Lung microvascular endothelial cell (primary cell): ENCODE data around the gene NELL1. TPM values are rescaled to one million over a fixed set of nuclear protein-coding genes. Genes with fewer than 3 reads are reported as not detected.
A peak's percentile ranks its signal among the peaks of the same experiment; 100 is the strongest.

Experiments used
- DNase-seq, 2 donors: peaks; one replicate each; pipeline versions ENCODE4 v3.0.0 to v3.0.0-alpha.2; 2010; ENCODE audit warnings: low read depth in 2 of 2
- total RNA-seq: library from RNA; depleted of rRNA; stranded (reverse); fragments of >200 nt; gene quantifications from 2 replicates; pipeline ENCODE4 v1.2.1, GENCODE V29; 2014

NELL1 gene
- not detected in 2 replicates for total RNA-seq

DNA sequence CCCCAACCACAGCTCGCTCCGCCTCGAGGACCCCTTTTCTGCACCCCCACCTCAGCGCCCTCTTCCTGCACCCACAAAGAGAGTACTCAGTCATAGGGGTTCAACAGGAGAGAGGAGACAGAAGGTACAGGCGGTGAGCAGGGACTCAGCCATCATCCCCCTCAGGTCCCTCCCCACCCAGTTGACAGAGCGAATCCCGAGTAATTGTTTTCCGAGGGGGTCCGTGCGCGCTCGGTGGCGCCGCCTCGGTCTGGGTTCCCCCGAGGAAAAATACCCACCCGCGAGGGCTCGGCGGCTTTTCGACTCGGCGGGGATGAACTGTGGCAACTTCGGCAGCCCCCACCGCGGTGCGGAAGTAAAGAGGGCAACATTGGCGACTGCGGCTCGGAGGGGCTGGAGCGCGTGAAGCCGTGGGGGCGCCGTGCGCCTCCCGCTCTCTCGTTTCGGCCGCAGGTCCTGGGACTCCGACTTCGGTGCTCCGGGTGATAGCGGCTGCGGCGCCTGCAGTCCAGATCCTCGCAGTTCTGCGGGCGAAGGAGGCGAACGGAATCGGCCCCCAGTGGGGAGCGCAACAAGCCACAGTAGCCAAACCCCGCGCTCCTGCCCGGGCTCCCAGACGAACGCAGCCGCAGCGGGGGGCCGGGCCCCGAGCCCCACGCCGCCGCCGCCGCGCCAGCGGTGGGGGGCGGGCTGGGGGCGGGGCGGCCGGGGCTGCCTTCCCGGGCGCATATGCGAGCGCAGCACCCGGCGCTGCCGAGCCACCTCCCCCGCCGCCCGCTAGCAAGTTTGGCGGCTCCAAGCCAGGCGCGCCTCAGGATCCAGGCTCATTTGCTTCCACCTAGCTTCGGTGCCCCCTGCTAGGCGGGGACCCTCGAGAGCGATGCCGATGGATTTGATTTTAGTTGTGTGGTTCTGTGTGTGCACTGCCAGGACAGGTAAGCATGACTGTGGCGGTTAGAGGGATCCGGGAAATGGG lies at the start of gene NELL1:
NELL1 (plus strand) TSS at position 743 of the 976 bp plus-strand sequence.
- no peak for DNase-seq

DNA sequence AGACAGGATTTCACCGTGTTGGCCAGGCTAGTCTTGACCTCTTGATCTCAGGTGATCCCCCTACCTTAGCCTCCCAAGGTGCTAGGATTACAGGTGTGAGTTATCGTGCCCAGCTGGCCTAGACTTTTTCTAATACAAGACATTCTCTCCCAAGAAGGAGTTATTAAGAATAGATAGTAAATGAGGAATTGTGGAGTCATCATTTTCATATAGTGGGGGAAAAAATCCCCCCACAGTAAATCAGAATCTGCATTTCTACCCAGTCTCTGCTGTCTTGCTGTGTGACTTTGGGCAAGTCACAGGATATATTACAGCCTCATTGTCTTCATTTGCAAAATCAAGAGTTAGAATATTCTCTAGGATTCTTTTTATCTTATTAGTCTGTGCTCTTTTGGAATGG lies 48.4 kb upstream of the NELL1 start:
- no peak for DNase-seq

DNA sequence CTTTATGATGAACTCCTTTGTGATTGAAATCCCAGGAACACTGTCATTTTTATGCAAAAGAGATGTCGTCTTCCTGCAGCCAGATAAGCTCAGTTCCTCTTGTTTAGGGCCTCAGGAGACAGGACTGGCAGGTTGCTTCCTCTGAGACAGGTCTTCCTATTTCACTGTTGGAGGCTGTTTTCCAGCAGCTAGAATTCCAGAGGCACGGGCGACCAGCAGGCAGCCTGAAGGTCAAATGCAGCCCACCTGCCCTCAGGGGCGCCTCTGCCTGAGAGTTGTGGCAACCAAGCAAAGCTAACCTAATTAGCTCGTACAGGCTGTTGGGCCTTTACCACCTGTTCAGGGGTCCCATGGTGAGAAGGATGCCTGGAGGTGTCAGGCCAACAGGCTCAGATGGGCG lies 47.7 kb upstream of the NELL1 start:
- no peak for DNase-seq

DNA sequence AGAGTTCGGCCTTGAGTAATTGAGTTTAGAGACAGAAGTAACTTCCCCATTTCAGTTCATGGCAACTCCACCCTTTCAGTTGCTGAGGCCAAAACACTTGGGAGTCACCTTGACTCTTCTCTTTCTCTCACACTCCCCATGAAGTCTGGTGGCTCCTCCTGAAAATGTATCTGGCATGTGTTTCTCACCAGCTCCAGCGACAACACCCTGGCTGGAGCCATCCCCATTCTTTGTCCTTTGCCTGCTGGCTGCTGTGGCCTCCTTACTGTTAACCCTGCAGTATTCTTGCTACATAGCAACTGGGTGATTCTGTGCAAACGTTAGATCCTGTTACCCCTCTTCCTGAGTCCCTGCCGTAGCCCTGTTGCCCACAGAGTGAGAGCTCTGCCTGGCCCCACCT lies 46.1 kb upstream of the NELL1 start:
- DNase-seq: no peak

DNA sequence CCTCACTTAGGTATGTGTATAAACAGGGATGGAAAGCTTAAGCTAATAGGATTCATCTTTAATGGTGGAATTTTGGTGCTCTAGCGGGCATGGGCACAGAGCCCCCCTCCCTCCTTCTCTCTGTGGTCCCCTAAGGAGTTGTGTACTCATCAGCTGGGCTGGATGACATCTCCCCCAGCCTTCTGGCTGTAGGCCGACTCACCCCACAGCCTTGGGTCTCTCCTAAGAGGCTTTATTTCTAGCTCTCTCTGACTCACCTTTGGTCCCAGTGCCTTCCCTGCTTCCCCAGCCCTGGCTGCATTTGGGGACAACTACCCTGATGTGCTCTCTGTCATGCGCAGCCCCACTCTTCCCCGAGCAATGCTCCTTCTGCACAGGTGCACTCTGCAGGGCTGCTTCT lies 43.1 kb upstream of the NELL1 start:
- DNase-seq: no peak

DNA sequence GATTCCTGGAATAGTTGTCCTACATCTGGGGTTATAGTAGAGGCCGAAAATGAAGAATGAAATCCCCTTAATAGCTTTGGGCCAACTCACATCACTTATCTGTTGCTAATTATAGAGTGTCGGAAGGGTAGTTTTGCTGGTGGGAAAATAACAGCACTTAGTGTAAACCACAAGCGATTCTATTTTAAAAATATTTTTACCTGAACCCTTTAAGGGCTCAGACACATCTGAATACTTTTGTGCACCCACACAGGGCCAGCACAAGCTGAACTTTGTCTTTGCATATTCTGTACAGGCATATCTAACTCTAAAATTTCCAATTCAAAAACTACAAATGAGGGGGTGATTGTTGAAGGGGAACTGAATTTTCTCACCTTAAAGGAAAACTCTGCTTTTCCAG lies 42.4 kb upstream of the NELL1 start:
- no peak for DNase-seq

DNA sequence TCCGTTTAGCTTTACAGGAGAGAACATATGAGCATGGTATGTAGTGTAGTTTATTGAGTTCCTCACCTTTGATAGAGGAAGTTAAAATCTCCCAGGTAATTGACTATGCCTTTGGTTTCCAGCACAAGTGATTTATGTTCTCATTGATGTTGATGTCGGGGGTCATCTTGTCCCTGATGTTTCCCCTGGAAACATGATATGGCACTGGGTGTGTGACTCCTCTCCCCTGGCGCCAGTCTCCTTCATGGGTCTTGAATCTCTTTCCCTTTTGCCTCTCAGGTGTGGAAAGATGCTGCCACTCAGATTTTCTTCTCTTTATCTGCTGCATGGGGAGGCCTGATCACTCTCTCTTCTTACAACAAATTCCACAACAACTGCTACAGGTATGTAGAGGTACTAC lies 41.7 kb upstream of the NELL1 start:
- DNase-seq: no peak

DNA sequence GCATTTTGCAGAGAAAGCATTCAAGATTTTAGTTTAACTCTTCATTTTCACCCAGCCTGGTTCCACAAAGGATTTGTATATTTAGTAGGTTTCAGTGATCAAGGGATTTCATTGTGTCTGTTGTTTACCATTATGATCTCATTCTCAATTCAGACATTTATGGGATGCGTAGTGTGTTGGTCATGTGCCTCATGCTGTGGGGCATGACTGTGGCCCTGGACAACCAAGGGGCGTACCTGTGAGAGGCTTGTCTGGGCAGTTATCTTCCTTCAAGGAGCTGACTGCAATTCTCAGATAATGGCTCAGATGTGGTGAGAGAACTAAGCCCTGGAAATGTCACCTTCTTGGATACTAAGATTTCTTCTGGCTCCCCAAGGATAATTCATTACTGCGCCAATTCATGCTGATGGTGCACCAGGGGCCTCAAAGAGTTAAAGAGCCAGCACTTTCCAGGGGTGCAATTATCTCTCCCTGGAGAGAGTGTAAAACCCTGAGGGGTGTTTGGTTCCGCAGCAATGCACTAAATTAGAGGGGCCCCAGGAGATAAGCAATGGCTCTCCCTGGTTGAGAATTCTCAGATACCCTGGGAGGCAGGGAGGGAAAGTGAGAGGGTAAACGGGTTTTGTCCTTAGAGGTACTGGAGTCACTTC lies 37.7 kb upstream of the NELL1 start:
- no peak for DNase-seq

DNA sequence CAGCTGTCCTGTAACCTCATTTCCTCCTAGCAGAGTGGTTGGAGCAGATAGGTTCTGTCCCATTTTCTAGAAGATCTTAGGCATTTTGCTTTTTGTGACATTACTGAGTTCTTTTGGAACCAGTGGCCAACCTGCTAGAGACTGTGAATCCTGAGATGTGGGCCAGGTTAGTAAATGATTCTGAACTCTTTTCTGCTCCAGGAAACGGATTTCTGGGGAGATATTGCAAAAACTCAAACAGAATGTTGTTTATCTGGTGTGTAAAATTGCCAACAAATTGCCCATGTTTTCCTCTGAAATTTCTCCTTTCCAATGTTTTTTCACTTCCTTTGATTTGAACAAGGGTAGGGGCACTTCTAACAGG lies 37.2 kb upstream of the NELL1 start:
- DNase-seq: no peak

DNA sequence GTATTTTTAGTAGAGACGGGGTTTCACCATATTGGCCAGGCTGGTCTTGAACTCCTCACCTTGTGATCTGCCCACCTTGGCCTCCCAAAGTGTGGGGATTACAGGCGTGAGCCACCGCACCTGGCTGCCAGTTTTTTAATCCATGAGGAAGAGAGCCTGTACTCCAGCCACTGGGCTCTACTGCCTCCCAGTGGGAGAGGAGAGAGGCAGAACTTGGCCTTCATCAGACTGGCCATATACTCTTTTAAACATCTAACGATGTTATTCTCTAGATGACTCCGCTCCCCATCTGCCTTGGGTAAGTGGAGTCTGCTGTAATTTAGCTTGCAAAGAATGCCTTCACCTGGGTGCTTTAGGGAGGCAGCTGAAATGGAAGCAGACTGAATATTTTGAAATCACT lies 35.3 kb upstream of the NELL1 start:
- no peak for DNase-seq

DNA sequence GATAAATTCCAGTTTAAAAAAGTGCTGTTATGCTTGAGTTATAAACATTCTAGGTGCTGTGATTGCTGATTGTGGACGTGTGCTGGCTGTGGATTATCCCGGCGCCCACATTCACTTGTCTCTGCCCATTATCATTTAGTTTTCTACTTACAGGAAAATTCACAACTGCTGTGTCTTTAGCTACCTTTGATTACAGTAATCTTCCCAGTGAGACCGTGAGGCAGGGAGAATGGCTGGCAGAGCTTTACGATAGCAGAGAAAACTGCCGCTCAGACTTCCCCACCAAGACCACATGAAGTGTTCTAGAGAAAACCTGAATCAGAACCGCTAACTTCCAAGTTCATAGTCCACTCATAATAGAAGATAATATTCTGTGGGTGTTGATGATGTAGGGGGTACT lies 34.6 kb upstream of the NELL1 start:
- DNase-seq: no peak

DNA sequence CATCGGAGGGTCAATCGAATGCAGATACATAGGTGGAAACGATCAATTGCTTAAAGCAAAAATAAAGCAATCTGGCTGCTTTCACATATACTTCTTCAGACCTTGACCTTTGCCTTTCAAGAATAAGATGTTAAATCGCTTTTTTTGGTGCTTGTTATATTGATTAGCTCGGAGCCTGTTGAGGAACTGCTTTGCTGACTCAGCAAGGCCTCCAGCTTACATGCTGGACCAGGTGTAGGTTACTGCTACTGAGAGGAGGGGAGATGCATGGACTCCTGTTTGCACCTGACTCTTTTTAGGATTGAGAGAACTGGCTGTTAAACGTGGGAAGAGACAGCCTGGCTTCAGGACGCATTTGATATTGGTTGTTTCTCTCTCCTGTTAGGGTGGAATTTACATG lies 31.3 kb upstream of the NELL1 start:
- DNase-seq: no peak

DNA sequence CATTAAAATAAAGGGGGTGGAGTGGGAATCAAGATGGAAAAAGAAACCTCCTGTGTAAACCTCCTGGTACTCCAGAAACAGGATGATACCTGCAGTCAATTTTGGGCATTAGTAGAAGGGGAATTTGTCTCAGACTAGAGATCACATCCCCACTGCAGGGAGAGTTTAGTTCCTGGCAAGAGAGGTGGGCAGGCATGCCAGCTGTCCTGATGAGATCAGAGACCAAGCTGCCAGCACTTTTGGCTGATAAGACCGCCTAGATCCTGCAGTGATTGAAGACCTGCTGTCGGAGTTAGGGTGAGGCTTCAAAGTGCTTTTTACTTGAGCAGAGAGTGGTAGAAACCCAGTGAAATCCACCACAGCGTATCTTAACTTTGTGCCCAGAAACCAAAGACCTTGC lies 29.7 kb upstream of the NELL1 start:
- no peak for DNase-seq

DNA sequence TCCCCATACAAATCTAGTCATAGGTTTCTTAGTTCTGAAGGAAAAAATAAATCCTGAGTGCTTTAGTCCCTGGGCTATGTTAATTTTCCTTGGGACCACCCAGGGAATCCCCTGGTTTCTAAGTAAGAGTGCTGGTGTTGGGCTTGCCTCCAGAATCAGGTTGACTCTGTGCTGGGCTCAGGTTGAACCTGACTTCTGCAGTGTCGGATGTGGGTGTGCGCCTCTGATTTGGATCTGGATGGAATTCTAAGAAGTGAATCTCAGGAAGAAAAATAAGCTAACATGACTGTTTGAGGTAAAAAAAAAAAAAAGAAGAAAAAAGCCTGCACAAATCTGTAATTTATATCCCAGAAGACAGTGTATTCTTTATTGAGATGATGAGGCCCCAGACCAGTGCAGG lies 29.0 kb upstream of the NELL1 start:
- no peak for DNase-seq

DNA sequence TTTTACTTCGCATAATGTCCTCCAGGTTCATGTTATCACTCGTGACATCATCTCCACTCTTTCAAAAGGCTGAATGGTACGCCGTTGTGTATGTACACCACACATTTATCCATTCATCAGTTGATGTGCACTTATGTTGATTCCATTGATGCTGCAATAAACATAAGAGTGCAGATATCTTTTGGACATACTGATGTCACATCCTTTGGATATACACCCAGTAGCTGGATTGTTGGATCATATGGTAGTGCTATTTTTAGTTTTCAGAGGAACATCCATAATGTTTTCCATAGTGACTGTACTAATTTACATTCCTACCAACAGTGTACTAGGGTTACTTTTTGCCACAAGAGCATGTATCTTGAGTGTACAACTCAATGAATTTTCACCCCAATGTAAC lies 25.0 kb upstream of the NELL1 start:
- DNase-seq: no peak

DNA sequence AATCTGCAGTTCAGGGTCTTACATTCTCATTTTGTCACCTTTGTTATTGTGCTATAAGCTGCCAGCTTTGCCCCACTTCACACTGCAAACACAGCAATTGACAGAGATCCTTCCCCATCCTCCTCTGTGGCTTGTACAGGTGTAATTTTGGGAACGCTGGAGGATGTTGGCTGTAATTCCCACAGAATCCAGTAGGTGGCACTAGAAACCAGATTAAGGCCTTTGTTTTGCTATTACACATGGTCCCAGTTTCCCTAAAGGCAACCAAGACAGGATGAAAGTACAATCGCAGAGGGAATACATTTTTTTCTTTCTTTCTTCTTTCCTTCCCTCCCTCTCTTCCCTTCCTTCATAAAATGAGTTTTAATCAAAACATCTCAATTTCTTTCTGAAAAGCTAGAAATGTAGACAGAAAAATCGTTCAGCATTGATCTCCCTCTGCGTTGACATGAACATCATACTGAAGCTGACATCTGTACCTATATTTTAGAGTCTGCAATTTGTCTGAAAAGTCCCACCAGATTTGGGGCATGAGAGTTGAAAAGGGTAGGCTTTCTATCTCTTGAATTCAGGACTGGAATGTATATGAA lies 21.3 kb upstream of the NELL1 start:
- DNase-seq: peak; percentile 47 to 59

DNA sequence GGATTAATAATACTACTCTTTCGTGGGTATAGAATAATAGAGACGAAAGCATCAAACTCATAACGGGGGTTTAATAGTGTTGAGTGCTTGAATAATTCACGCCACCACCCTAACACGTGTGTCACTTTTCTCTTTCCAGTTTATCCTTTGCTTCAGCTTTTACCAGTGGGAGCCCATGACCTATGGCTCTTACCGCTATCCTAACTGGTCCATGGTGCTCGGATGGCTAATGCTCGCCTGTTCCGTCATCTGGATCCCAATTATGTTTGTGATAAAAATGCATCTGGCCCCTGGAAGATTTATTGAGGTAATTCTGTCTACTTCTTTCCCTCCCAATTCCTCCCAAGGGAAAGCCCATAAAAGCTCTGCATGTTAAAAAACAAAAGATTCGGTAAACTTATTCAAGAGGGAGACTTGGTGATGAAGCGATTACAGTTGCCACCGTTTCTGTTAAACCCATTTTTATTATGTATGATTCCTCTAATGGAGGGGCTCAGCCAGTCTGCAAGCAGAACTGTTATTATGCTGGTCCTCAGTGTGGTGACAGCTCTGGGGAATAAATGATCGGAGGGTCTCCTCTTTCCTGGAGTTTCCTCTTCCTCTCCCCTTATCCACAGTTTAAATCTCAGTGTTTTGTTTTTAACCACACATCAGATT lies 17.1 kb upstream of the NELL1 start:
- no peak for DNase-seq

DNA sequence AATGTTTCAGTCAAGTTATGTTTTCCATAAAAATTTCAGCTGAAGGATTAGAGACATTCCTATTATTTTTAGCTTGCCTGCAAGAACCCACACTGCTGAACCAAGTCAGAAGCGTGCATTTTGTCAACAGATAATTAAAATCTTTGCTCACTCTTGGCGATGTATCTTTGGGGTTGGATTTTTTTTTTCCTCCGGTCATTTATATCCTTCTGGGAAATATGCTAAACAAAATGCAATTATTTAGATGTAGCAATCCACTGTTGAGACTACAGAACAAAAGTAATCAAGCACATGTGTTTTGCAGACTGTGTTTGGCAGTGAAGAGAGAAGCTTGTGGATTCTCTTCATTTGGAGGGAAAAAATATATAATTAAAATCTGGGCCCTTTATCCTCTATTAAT lies 15.3 kb upstream of the NELL1 start:
- no peak for DNase-seq

DNA sequence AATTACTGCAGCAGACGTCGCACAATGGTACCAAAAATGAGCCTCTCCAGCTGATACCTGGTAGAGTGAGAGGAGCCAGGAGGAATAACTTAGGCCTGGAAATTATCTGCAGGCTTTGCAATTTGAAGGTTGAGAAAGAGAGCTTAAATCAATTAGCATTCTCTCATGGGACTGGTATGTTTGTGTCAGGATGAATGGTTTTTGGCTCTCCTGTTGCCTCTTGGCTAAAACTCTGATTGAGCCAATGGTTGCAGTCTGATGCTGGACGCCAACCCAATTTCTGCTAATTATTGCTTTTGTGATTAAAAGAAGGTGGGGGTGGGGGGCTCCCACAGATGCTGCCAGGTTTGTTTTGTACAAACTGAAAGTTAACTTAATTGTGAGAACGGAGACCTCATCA lies 12.5 kb upstream of the NELL1 start:
- no peak for DNase-seq

DNA sequence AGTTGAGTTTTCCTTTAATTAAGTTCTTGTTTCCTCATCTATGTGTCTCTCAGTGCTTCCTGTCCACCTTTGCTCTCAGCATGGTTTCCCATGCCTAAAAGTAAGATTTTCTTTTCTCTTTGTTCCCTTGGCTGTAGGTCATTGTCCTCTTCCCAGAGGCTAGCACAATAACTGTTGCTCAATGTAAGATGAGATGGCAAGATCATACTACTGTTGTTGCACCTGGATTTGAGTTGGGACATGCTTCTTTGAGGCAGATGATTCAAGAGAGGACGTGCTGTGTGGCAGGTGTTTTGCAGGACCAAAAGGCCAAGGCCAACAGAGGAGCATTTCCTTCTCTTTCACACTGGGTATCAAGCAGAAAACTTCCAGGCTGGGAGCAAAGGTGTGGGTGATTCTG lies 11.3 kb upstream of the NELL1 start:
- no peak for DNase-seq

DNA sequence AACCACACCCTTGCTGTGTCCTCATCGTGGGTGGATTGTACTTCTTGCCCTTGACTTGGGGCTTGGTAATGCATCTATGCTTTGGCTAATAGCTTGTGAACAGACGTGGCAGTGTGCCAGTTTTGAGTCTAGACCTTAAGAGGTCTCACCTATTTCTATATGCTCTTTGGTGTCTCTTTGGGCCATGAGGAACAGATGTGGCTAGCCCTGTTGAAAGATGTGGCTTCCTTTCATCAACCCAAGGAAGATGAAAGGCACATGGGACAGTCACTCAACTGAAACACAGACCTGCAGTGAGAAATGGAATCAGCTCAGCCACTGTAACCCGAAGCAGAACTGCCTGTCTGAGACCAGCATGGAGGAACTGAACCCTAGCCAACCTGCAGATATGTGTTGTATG lies 7.9 kb upstream of the NELL1 start:
- no peak for DNase-seq

DNA sequence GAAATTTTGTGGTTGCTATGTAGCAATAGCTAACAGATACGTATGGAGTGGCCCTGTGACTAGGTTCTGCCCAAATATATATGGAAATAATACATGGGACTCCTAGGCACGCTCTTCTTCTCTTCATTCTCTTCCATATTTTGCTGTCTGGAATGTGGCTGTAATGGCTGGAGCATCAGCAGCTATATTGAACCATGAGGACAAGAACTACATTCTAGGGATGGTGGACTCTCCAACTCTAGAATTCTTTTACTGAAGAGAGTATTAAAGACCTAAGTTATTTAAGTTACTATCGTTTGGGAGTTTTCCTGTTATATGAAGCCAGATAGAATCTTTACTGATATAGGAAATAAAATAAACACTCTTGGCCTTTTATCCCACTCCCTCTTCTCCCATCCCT lies 7.5 kb upstream of the NELL1 start:
- DNase-seq: no peak
